OCI-LY7 (cell line): ENCODE measurements around the gene CHADL.

Experiments
- EZH2phosphoT487 ChIP-seq: fragments of 200-600 bp; sonication (generic); IDR thresholded peaks from 2 replicates; pipeline ENCODE4 v1.6.1; 2018; ENCODE audit warnings: low read depth, borderline replicate concordance, mild to moderate bottlenecking, mixed run types, antibody characterized with exemption, low read length, moderate library complexity, mixed read lengths
- TF ChIP-seq, protein P1 (sequence below): fragments of 200-600 bp; sonication (generic); conservative IDR thresholded peaks from 2 replicates; pipeline ENCODE4 v1.5.1; 2014; ENCODE audit warnings: mild to moderate bottlenecking, antibody characterized with exemption, low read length, moderate library complexity, mixed read lengths

DNA sequence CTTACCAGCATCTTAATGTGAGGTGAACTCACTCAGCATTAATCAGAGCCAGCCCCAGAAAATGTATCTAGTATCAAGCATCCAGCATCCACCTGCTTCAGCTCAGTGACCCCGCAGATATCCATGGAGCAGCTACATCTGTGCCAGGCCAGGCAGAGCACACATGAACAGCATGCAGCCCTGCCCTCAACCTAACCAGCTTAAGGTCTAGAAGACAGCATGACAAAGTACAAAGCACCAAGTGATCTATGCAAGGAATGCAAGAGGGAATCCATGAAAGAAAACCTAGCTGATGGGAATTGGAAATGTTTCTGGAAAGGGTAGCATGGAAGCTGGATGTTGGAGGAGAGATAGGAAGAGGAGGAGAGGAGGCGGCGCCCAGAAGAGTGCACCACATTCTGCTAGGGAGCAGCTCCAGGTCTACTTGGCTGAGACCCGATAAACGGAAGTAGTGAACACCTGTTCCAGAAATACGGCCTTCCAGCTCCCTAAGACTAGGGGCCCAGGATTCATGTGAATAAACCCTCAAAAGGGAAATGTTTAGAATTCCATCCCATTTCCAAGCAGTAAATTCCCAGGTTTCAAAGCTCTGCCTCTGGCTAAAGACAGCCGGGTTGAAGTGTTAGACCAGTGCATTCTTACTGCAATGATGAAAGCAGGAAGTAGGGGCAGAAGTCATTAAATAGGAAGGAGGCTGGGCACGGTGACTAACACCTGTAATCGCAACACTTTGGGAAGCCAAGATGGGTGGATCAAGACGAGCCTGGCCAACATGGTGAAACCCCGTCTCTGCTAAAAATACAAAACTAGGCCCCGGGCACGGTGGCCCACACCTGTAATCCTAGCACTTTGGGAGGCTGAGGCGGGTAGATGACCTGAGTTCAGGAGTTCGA, 59.1 kb downstream of the CHADL start:
- TF ChIP-seq, protein P1, sequence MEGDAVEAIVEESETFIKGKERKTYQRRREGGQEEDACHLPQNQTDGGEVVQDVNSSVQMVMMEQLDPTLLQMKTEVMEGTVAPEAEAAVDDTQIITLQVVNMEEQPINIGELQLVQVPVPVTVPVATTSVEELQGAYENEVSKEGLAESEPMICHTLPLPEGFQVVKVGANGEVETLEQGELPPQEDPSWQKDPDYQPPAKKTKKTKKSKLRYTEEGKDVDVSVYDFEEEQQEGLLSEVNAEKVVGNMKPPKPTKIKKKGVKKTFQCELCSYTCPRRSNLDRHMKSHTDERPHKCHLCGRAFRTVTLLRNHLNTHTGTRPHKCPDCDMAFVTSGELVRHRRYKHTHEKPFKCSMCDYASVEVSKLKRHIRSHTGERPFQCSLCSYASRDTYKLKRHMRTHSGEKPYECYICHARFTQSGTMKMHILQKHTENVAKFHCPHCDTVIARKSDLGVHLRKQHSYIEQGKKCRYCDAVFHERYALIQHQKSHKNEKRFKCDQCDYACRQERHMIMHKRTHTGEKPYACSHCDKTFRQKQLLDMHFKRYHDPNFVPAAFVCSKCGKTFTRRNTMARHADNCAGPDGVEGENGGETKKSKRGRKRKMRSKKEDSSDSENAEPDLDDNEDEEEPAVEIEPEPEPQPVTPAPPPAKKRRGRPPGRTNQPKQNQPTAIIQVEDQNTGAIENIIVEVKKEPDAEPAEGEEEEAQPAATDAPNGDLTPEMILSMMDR = no peak
- TF ChIP-seq EZH2phosphoT487 = no peak
